CD14-positive monocyte (primary cell): ENCODE data around the gene EIPR1. TPM values are rescaled to one million over a fixed set of nuclear protein-coding genes. Genes with fewer than 3 reads are reported as not detected.

Source experiments
- DNase-seq, 3 donors: peaks; one replicate each; pipeline ENCODE4 v3.0.0-alpha.2; 2011 to 2022
- H2AFZ ChIP-seq: 2 replicates; pipeline ENCODE4 v1.6.0; 2012; ENCODE audit warnings: mild to moderate bottlenecking, low read depth, low read length, inconsistent platforms; ENCODE audit not compliant: insufficient read depth, poor library complexity, severe bottlenecking
- H3K27ac ChIP-seq, 2 donors: 1 replicate in 1 of 2; 2 replicates in 1 of 2; pipeline ENCODE4 v1.5.1; 2012 to 2013; ENCODE audit warnings: low read length in 2 of 2, control low read depth in 1 of 2, inconsistent platforms in 1 of 2, low read depth in 1 of 2, mild to moderate bottlenecking in 1 of 2
- H3K27me3 ChIP-seq, 2 donors: one replicate each; pipeline versions ENCODE4 v1.6.0 to v1.6.1; 2011 to 2013; ENCODE audit warnings: low read length in 2 of 2; ENCODE audit not compliant: control insufficient read depth in 2 of 2, insufficient read depth in 2 of 2
- H3K36me3 ChIP-seq, 2 donors: replicated peaks in 1 of 2; 1 replicate in 1 of 2; 2 replicates in 1 of 2; pipeline versions ENCODE4 v1.5.1 to v1.6.1; 2012 to 2013; ENCODE audit warnings: low read length in 2 of 2, control low read depth in 1 of 2, inconsistent platforms in 1 of 2, mild to moderate bottlenecking in 1 of 2; ENCODE audit not compliant: insufficient read depth in 2 of 2, control insufficient read depth in 1 of 2
- H3K4me1 ChIP-seq, 2 donors: 1 replicate in 1 of 2; 2 replicates in 1 of 2; pipeline versions ENCODE4 v1.5.1 to v1.6.1; 2012 to 2013; ENCODE audit warnings: low read length in 2 of 2, control low read depth in 1 of 2, inconsistent platforms in 1 of 2, mild to moderate bottlenecking in 1 of 2, moderate library complexity in 1 of 2; ENCODE audit not compliant: insufficient read depth in 2 of 2, control insufficient read depth in 1 of 2
- H3K4me2 ChIP-seq: replicated peaks from 2 replicates; pipeline ENCODE3; 2012; ENCODE audit warnings: low read length, moderate library complexity, mild to moderate bottlenecking; ENCODE audit not compliant: poor library complexity, severe bottlenecking; ENCODE audit errors: extremely low read depth
- H3K4me3 ChIP-seq, 3 experiments: fragments of 200-600 bp in 1 of 3; sonication (generic) in 1 of 3; replicated peaks in 1 of 3; 1 replicate in 2 of 3; 2 replicates in 1 of 3; pipeline ENCODE4 v1.5.1; 2011 to 2013; ENCODE audit warnings: low read length in 3 of 3, mild to moderate bottlenecking in 3 of 3, control low read depth in 2 of 3, low read depth in 2 of 3, inconsistent platforms in 1 of 3, moderate library complexity in 1 of 3
- H3K79me2 ChIP-seq: 2 replicates; pipeline ENCODE4 v1.6.0; 2012; ENCODE audit warnings: mild to moderate bottlenecking, control low read depth, inconsistent platforms, low read length, moderate library complexity; ENCODE audit not compliant: insufficient read depth
- H3K9ac ChIP-seq: 2 replicates; pipeline ENCODE4 v1.6.0; 2017; ENCODE audit warnings: low read length, mild to moderate bottlenecking; ENCODE audit not compliant: insufficient read depth, poor library complexity, severe bottlenecking
- H3K9me3 ChIP-seq, 2 donors: replicated peaks in 1 of 2; 1 replicate in 1 of 2; 2 replicates in 1 of 2; pipeline versions ENCODE4 v1.5.1 to v1.6.1; 2012 to 2013; ENCODE audit warnings: low read length in 2 of 2, control low read depth in 1 of 2; ENCODE audit not compliant: control insufficient read depth in 1 of 2, insufficient read depth in 1 of 2
- H4K20me1 ChIP-seq: 2 replicates; pipeline ENCODE4 v1.6.0; 2012; ENCODE audit warnings: mild to moderate bottlenecking, low read length, control low read depth, moderate library complexity; ENCODE audit not compliant: insufficient read depth
- H3K27ac Mint-ChIP-seq, 7 donors: one replicate each; pipeline ENCODE4 v1.8.0; 2020; ENCODE audit warnings: mild to moderate bottlenecking in 7 of 7, mixed read lengths in 7 of 7, moderate library complexity in 6 of 7, inconsistent platforms in 2 of 7
- H3K27me3 Mint-ChIP-seq, 3 donors: one replicate each; pipeline ENCODE4 v1.8.0; 2021 to 2022; ENCODE audit warnings: low read depth in 3 of 3, mild to moderate bottlenecking in 3 of 3, mixed read lengths in 3 of 3, moderate library complexity in 3 of 3, inconsistent platforms in 1 of 3
- H3K36me3 Mint-ChIP-seq, 2 donors: one replicate each; pipeline ENCODE4 v1.8.0; 2020; ENCODE audit warnings: mixed read lengths in 2 of 2, inconsistent platforms in 1 of 2, mild to moderate bottlenecking in 1 of 2
- H3K4me1 Mint-ChIP-seq: one replicate; pipeline ENCODE4 v1.8.0; 2020; ENCODE audit warnings: mild to moderate bottlenecking, mixed read lengths
- H3K4me3 Mint-ChIP-seq, 2 donors: one replicate each; pipeline ENCODE4 v1.8.0; 2020; ENCODE audit warnings: mild to moderate bottlenecking in 2 of 2, mixed read lengths in 2 of 2, moderate library complexity in 1 of 2
- H3K9me3 Mint-ChIP-seq, 7 donors: one replicate each; pipeline ENCODE4 v1.8.0; 2020 to 2022; ENCODE audit warnings: mixed read lengths in 7 of 7, mild to moderate bottlenecking in 6 of 7, moderate library complexity in 6 of 7, inconsistent platforms in 2 of 7
- CTCF ChIP-seq: fragments of 200-600 bp; IDR thresholded peaks from one replicate; pipeline ENCODE4 v1.8.0; 2022; ENCODE audit warnings: antibody characterized with exemption, mild to moderate bottlenecking
- WGBS: methylation state at CpG from one replicate; pipeline ENCODE4 v1.1.5; 2013; ENCODE audit warnings: missing lambda C conversion rate; ENCODE audit not compliant: insufficient coverage; 5-methylcytosine and 5-hydroxymethylcytosine counted together
- intact Hi-C, 2 donors: fragments of 100-400 bp; cut with micrococcal nuclease; formaldehyde crosslinking; loops; one replicate each; pipeline versions ENCODE4 v1.15.0 to v1.15.1; 2023
- polyA plus RNA-seq, 3 donors: library from polyadenylated mRNA; depleted of rRNA in 1 of 3; unstranded in 2 of 3; stranded (reverse) in 1 of 3; fragments of 300-500 nt in 2 of 3; fragments of >200 nt in 1 of 3; fragmentation: Illumina TruSeq in 2 of 3; gene quantifications; 1 replicate in 2 of 3; 2 replicates in 1 of 3; pipeline ENCODE4 v1.2.3, GENCODE V29; 2012 to 2021

Gene EIPR1
- polyA plus RNA-seq, 3 donors = 19.0 to 22.4 (median 20.8) TPM

GRCh38 chr2:3312576-3313345, 64.9 kb downstream of the EIPR1 start:
- Histone ChIP-seq H3K27ac (no peak overlapping the region), H3K79me2 (peaks cover 4% of the 10 kb centered on the region), H4K20me1 (peaks cover 3% of the 10 kb centered on the region), H3K9me3 (no peaks in the 10 kb centered on the region), H3K4me3 (no peak overlapping the region), H3K27me3 (no peaks in the 10 kb centered on the region), H2AFZ (no peak overlapping the region), H3K4me2 (no peak overlapping the region), H3K4me1 (no peaks in the 10 kb centered on the region), H3K9ac (no peak overlapping the region), H3K36me3 (peaks cover 0 to 3% of the 10 kb centered on the region in 2 donors)
- intact Hi-C loops = no loop called here
- TF ChIP-seq CTCF = no peak
- 96% methylated on average over 11 of the region's 12 CpGs for WGBS
- Mint-ChIP-seq H3K4me3 (no peak overlapping the region), H3K9me3 (peaks cover 0 to 4% (median 0%) of the 10 kb centered on the region in 7 donors), H3K4me1 (no peaks in the 10 kb centered on the region), H3K36me3 (peaks cover under 1 to 8% of the 10 kb centered on the region in 2 donors), H3K27ac (no peak overlapping the region), H3K27me3 (peaks cover 0 to 1% (median 0%) of the 10 kb centered on the region in 3 donors)
- no peak for DNase-seq

GRCh38 chr2:3311601-3312000, 66.0 kb downstream of the EIPR1 start:
- H3K9me3 Mint-ChIP-seq = peaks cover 0 to 4% (median 0%) of the 10 kb centered on the region in 7 donors
- Histone ChIP-seq H4K20me1 (no peaks in the 10 kb centered on the region), H3K27me3 (no peaks in the 10 kb centered on the region), H3K4me2 (no peak overlapping the region), H3K79me2 (no peaks in the 10 kb centered on the region), H3K4me3 (no peak overlapping the region), H2AFZ (no peak overlapping the region), H3K36me3 (no peaks in the 10 kb centered on the region), H3K9me3 (no peaks in the 10 kb centered on the region), H3K9ac (no peak overlapping the region), H3K4me1 (no peaks in the 10 kb centered on the region), H3K27ac (no peak overlapping the region)
- H3K4me3 Mint-ChIP-seq = no peak overlapping the region
- peaks cover 0 to 1% (median 0%) of the 10 kb centered on the region in 3 donors for H3K27me3 Mint-ChIP-seq
- WGBS = 96% methylated on average over 9 of the region's 12 CpGs
- no peaks in the 10 kb centered on the region for H3K36me3 Mint-ChIP-seq
- DNase-seq = no peak
- H3K27ac Mint-ChIP-seq = no peak overlapping the region
- no peak for TF ChIP-seq CTCF
- intact Hi-C loops = no loop called here
- H3K4me1 Mint-ChIP-seq = no peaks in the 10 kb centered on the region
